IMR-90 (cell line): ENCODE measurements around the gene VAV3. TPM values are rescaled to one million over a fixed set of nuclear protein-coding genes. Genes with fewer than 3 reads are reported as not detected.

Experiments
- ATAC-seq: fragments of 200-7000 bp; cut with Tn5 transposase; 2 replicates; pipeline ENCODE4 v1.9.1; 2020; ENCODE audit warnings: low read depth, mild to moderate bottlenecking, moderate library complexity
- BruUV-seq: library from RNA; stranded (reverse); fragments of 400-500 nt; replicated peaks from 2 replicates; lab custom pipeline; 2021; lab: Mats Ljungman, UMichigan
- CTCF ChIA-PET: fragments of 300-600 bp; formaldehyde crosslinking; extraction: SDS; loops from one replicate; lab custom pipeline; 2021; ENCODE audit warnings: antibody characterized with exemption; lab: Yijun Ruan, JAX
- POLR2A ChIA-PET: fragments of 300-600 bp; sonication (Branson Sonifier 250); formaldehyde crosslinking; loops from one replicate; lab custom pipeline; 2022; ENCODE audit warnings: antibody characterized with exemption; ENCODE audit not compliant: unreplicated experiment; lab: Charles Lee
- DNase-seq: peaks from one replicate; pipeline ENCODE4 v3.0.0; 2013
- H2AFZ ChIP-seq: replicated peaks from 2 replicates; pipeline ENCODE3; 2013; ENCODE audit warnings: low read length, mild to moderate bottlenecking; ENCODE audit not compliant: poor library complexity
- H2AK5ac ChIP-seq: 2 replicates; pipeline ENCODE4 v1.6.1; 2013; ENCODE audit warnings: low read depth, low read length, inconsistent platforms
- H2AK9ac ChIP-seq: replicated peaks from 2 replicates; pipeline ENCODE3; 2013; ENCODE audit warnings: mild to moderate bottlenecking, low read depth, low read length, moderate library complexity; ENCODE audit not compliant: poor library complexity
- H2BK120ac ChIP-seq: 2 replicates; pipeline ENCODE4 v1.6.1; 2013; ENCODE audit warnings: low read depth, low read length, inconsistent platforms
- H2BK15ac ChIP-seq: 3 replicates; pipeline ENCODE4 v1.6.1; 2013; ENCODE audit warnings: low read depth, low read length, inconsistent platforms
- H2BK20ac ChIP-seq: 2 replicates; pipeline ENCODE4 v1.6.1; 2013; ENCODE audit warnings: low read depth, mild to moderate bottlenecking, inconsistent platforms, low read length, moderate library complexity
- H2BK5ac ChIP-seq: 2 replicates; pipeline ENCODE4 v1.6.1; 2013; ENCODE audit warnings: mild to moderate bottlenecking, low read depth, low read length, inconsistent platforms; ENCODE audit not compliant: poor library complexity, severe bottlenecking
- H3K14ac ChIP-seq: replicated peaks from 2 replicates; pipeline ENCODE4 v1.6.1; 2013; ENCODE audit warnings: low read depth, low read length, inconsistent platforms
- H3K18ac ChIP-seq: 2 replicates; pipeline ENCODE4 v1.6.1; 2013; ENCODE audit warnings: low read depth, low read length, control low read depth
- H3K23ac ChIP-seq: 2 replicates; pipeline ENCODE4 v1.6.1; 2013; ENCODE audit warnings: low read depth, low read length, inconsistent platforms
- H3K27ac ChIP-seq: 2 replicates; pipeline ENCODE4 v1.5.1; 2013; ENCODE audit warnings: mild to moderate bottlenecking, control low read depth, low read length; ENCODE audit not compliant: insufficient read depth
- H3K27me3 ChIP-seq: 2 replicates; pipeline ENCODE4 v1.6.1; 2013; ENCODE audit warnings: low read length; ENCODE audit not compliant: control insufficient read depth, insufficient read depth
- H3K36me3 ChIP-seq: 2 replicates; pipeline ENCODE4 v1.6.1; 2013; ENCODE audit warnings: low read length, mixed read lengths; ENCODE audit not compliant: control insufficient read depth, insufficient read depth
- H3K4ac ChIP-seq: 2 replicates; pipeline ENCODE4 v1.6.1; 2013; ENCODE audit warnings: low read depth, low read length, inconsistent platforms
- H3K4me1 ChIP-seq: 2 replicates; pipeline ENCODE4 v1.6.1; 2013; ENCODE audit warnings: low read length, mixed read lengths; ENCODE audit not compliant: control insufficient read depth, insufficient read depth
- H3K4me2 ChIP-seq: 2 replicates; pipeline ENCODE4 v1.6.1; 2013; ENCODE audit warnings: low read depth, mild to moderate bottlenecking, control low read depth, low read length, moderate library complexity
- H3K4me3 ChIP-seq: 2 replicates; pipeline ENCODE4 v1.5.1; 2013; ENCODE audit warnings: low read depth, mild to moderate bottlenecking, control low read depth, low read length, moderate library complexity; ENCODE audit not compliant: insufficient read depth
- H3K56ac ChIP-seq: 2 replicates; pipeline ENCODE4 v1.6.1; 2013; ENCODE audit warnings: low read length, inconsistent platforms; ENCODE audit not compliant: insufficient read depth; ENCODE audit errors: extremely low read depth
- H3K79me1 ChIP-seq, 2 experiments: 2 replicates each; pipeline ENCODE4 v1.6.1; 2013; ENCODE audit warnings: low read length in 2 of 2, inconsistent platforms in 1 of 2, low read depth in 1 of 2
- H3K9ac ChIP-seq: 2 replicates; pipeline ENCODE4 v1.6.1; 2013; ENCODE audit warnings: low read depth, low read length, control low read depth
- H3K9me1 ChIP-seq: 2 replicates; pipeline ENCODE4 v1.6.1; 2013; ENCODE audit warnings: low read length, inconsistent platforms; ENCODE audit not compliant: insufficient read depth
- H3K9me3 ChIP-seq: 2 replicates; pipeline ENCODE4 v1.6.1; 2013; ENCODE audit warnings: low read length; ENCODE audit not compliant: control insufficient read depth, insufficient read depth
- H4K20me1 ChIP-seq: 2 replicates; pipeline ENCODE4 v1.6.1; 2013; ENCODE audit warnings: low read length, inconsistent platforms; ENCODE audit not compliant: insufficient read depth
- H4K5ac ChIP-seq: 2 replicates; pipeline ENCODE4 v1.6.1; 2013; ENCODE audit warnings: mild to moderate bottlenecking, low read depth, low read length, control low read depth
- H4K8ac ChIP-seq, 2 experiments: 2 replicates each; pipeline ENCODE4 v1.6.1; 2013; ENCODE audit warnings: low read depth in 2 of 2, low read length in 2 of 2, control low read depth in 1 of 2, inconsistent platforms in 1 of 2
- H4K91ac ChIP-seq: 2 replicates; pipeline ENCODE4 v1.6.1; 2013; ENCODE audit warnings: low read depth, low read length, inconsistent platforms; ENCODE audit not compliant: insufficient read depth
- BHLHE40 ChIP-seq: fragments of 150-350 bp; IDR thresholded peaks from 2 replicates; pipeline ENCODE4 v1.6.1; 2016; ENCODE audit warnings: mild to moderate bottlenecking, low read depth, low read length
- CEBPB ChIP-seq: IDR thresholded peaks from 2 replicates; pipeline ENCODE4 v1.6.1; 2012; ENCODE audit warnings: low read depth, low read length, improper control_type of control experiment
- FOS ChIP-seq: fragments of 150-350 bp; IDR thresholded peaks from 2 replicates; pipeline ENCODE4 v1.6.1; 2016; ENCODE audit warnings: low read depth, low read length
- MAFK ChIP-seq: IDR thresholded peaks from 2 replicates; pipeline ENCODE4 v1.6.1; 2012; ENCODE audit warnings: low read depth, low read length, improper control_type of control experiment
- MAZ ChIP-seq: IDR thresholded peaks from 2 replicates; pipeline ENCODE4 v1.6.1; 2012; ENCODE audit warnings: low read depth, mild to moderate bottlenecking, low read length, improper control_type of control experiment, moderate library complexity, borderline replicate concordance
- MXI1 ChIP-seq: IDR thresholded peaks from 2 replicates; pipeline ENCODE4 v1.6.1; 2012; ENCODE audit warnings: low read depth, mild to moderate bottlenecking, low read length, moderate library complexity, borderline replicate concordance
- POLR2A ChIP-seq: IDR thresholded peaks from 2 replicates; pipeline ENCODE4 v1.6.1; 2012; ENCODE audit warnings: mild to moderate bottlenecking, low read depth, low read length
- RAD21 ChIP-seq: IDR thresholded peaks from 2 replicates; pipeline ENCODE4 v1.6.1; 2012; ENCODE audit warnings: low read length, improper control_type of control experiment
- RFX5 ChIP-seq: IDR thresholded peaks from 2 replicates; pipeline ENCODE4 v1.8.0; 2012; ENCODE audit warnings: low read depth, mild to moderate bottlenecking, low read length, moderate library complexity
- SMC3 ChIP-seq: fragments of 150-350 bp; IDR thresholded peaks from 2 replicates; pipeline ENCODE4 v1.6.1; 2016; ENCODE audit warnings: low read depth, mild to moderate bottlenecking, antibody characterized with exemption, low read length, moderate library complexity
- WGBS, 2 experiments: methylation state at CpG; one replicate each; pipeline versions ENCODE4 v1.1.5 to v1.1.7; 2013; ENCODE audit warnings: missing lambda C conversion rate in 2 of 2; ENCODE audit not compliant: insufficient read length in 1 of 2; ENCODE audit errors: extremely low coverage in 2 of 2; 5-methylcytosine and 5-hydroxymethylcytosine counted together
- dilution Hi-C: fragments of 300-500 bp; cut with HindIII; formaldehyde crosslinking; loops from one replicate; pipeline ENCODE4 v1.14.3; 2018; ENCODE audit warnings: low sequenced_read_pairs; ENCODE audit not compliant: unreplicated experiment
- in situ Hi-C: fragments of 300-500 bp; cut with MboI; formaldehyde crosslinking; loops from 3 replicates; pipeline ENCODE4 v1.14.3; 2019; ENCODE audit warnings: low sequenced_read_pairs, inconsistent platforms, mixed read lengths
- intact Hi-C: fragments of 100-400 bp; cut with micrococcal nuclease; formaldehyde crosslinking; loops from 2 replicates; pipeline ENCODE4 v1.10.0; 2022
- polyA plus RNA-seq, 3 experiments: library from polyadenylated mRNA; depleted of rRNA; stranded (reverse); fragments of >200 nt; gene quantifications; 2 replicates each; pipeline ENCODE4 v1.2.3, GENCODE V29; 2012; ENCODE audit warnings: low replicate concordance in 1 of 3
- total RNA-seq: library from RNA; depleted of rRNA; stranded (reverse); fragments of >200 nt; gene quantifications from 2 replicates; pipeline ENCODE4 v1.2.3, GENCODE V29; 2012
- TF ChIP-seq, protein P1 (sequence below): conservative IDR thresholded peaks from 2 replicates; pipeline ENCODE4 v1.5.1; 2012; ENCODE audit warnings: mild to moderate bottlenecking, low read depth, low read length, improper control_type of control experiment

Gene VAV3
- total and polyA plus RNA-seq, 2 of the 4 experiments (the other 2 are of a cell fraction) = 0.12 to 0.18 TPM

DNA sequence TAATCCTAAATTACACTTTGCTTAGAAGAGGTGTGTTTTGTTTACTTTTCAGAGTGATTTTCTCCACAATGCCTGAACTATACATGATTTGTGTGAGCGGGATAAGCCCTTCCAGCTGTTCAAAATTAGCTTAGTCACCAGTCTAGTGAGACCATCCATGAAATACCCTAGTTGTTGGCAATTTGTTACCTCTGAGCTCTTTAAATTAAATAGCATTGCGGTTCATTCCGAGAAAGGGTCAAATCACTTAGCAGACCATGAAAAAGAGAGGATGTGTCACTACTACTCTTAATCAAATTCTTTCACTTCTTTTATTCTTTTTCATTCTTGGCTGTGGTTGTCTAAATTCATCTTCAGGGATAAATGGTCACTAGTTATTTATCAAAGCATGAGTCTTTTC is 11.9 kb upstream of the VAV3 start:
- Histone ChIP-seq H2AFZ (no peak overlapping the region), H2AK5ac (no peak overlapping the region), H3K27ac (no peak overlapping the region), H3K4me1 (no peaks in the 10 kb centered on the region), H3K4me3 (no peak overlapping the region), H3K4ac (no peak overlapping the region), H3K18ac (no peak overlapping the region), H3K4me2 (no peak overlapping the region), H4K91ac (no peak overlapping the region), H4K20me1 (no peaks in the 10 kb centered on the region), H3K23ac (no peak overlapping the region), H4K8ac (no peak overlapping the region), H2BK15ac (no peak overlapping the region), H3K79me1 (no peaks in the 10 kb centered on the region), H4K5ac (no peak overlapping the region), H3K9me3 (no peaks in the 10 kb centered on the region), H3K27me3 (no peaks in the 10 kb centered on the region; the same call in 1 of the 2 replicates), H3K36me3 (no peaks in the 10 kb centered on the region), H2BK20ac (no peak overlapping the region), H2BK120ac (no peak overlapping the region), H2AK9ac (no peak overlapping the region), H3K14ac (no peak overlapping the region), H2BK5ac (no peak overlapping the region), H3K56ac (no peak overlapping the region), H3K9ac (no peak overlapping the region), H3K9me1 (no peaks in the 10 kb centered on the region)
- POLR2A ChIA-PET = no interaction called here
- intact Hi-C loops = no loop called here
- CTCF ChIA-PET = interaction anchor here (1.1 kb wide), 1 partner anchor 8 kb away, joined by 4 read pairs; no protein-coding TSS in a partner anchor
- dilution Hi-C loops = no loop called here
- DNase-seq (no peak), ATAC-seq (no peak)
- no TSS peak for BruUV-seq
- 20% methylated on average over 1 of the region's 3 CpGs; no CpG with 5 or more reads in 1 of the 2 experiments for WGBS, 2 experiments
- TF ChIP-seq RFX5 = no peak
- TF ChIP-seq, protein P1, sequence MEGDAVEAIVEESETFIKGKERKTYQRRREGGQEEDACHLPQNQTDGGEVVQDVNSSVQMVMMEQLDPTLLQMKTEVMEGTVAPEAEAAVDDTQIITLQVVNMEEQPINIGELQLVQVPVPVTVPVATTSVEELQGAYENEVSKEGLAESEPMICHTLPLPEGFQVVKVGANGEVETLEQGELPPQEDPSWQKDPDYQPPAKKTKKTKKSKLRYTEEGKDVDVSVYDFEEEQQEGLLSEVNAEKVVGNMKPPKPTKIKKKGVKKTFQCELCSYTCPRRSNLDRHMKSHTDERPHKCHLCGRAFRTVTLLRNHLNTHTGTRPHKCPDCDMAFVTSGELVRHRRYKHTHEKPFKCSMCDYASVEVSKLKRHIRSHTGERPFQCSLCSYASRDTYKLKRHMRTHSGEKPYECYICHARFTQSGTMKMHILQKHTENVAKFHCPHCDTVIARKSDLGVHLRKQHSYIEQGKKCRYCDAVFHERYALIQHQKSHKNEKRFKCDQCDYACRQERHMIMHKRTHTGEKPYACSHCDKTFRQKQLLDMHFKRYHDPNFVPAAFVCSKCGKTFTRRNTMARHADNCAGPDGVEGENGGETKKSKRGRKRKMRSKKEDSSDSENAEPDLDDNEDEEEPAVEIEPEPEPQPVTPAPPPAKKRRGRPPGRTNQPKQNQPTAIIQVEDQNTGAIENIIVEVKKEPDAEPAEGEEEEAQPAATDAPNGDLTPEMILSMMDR = no peak
- TF ChIP-seq CEBPB = no peak
- TF ChIP-seq RAD21 = no peak
- TF ChIP-seq FOS = no peak
- TF ChIP-seq POLR2A = no peak
- TF ChIP-seq MAZ = no peak
- no peak for TF ChIP-seq MAFK
- no peak for TF ChIP-seq BHLHE40
- no peak for TF ChIP-seq MXI1
- TF ChIP-seq SMC3 = no peak
- in situ Hi-C loops = no loop called here
